MG63 (cell line): ENCODE results near the gene AOPEP. TPM values are rescaled to one million over a fixed set of nuclear protein-coding genes. Genes with fewer than 3 reads are reported as not detected.

Source experiments
- DNase-seq: peaks from one replicate; pipeline ENCODE4 v3.0.0-alpha.2; 2020
- H3K27me3 ChIP-seq: fragments of 250-450 bp; sonication (Bioruptor Pico); 2 replicates; pipeline ENCODE4 v1.5.1; 2020; ENCODE audit warnings: mild to moderate bottlenecking, moderate library complexity
- H3K36me3 ChIP-seq: fragments of 250-450 bp; sonication (Bioruptor Pico); 2 replicates; pipeline ENCODE4 v1.5.1; 2020; ENCODE audit warnings: mild to moderate bottlenecking, moderate library complexity
- H3K4me3 ChIP-seq: fragments of 250-450 bp; sonication (Bioruptor Pico); 2 replicates; pipeline ENCODE4 v1.5.1; 2020; ENCODE audit warnings: mild to moderate bottlenecking, moderate library complexity
- H3K9me3 ChIP-seq: fragments of 250-450 bp; sonication (Bioruptor Pico); 2 replicates; pipeline ENCODE4 v1.5.1; 2020; ENCODE audit warnings: mild to moderate bottlenecking, moderate library complexity
- total RNA-seq: library from RNA; depleted of rRNA; stranded (reverse); fragments of >200 nt; shearing (Covaris generic); gene quantifications from 2 replicates; pipeline ENCODE4 v1.2.3, GENCODE V29; 2014; ENCODE audit warnings: low replicate concordance

AOPEP gene
- total RNA-seq, 1 experiment from 2014 or later: 91.4 TPM

GRCh38 chr9:95118596-95118995 lies 392.1 kb downstream of the AOPEP start:
- no peak overlapping the region for H3K4me3 ChIP-seq
- no peaks in the 10 kb centered on the region for H3K27me3 ChIP-seq
- H3K36me3 ChIP-seq: no peaks in the 10 kb centered on the region; the same call in 1 of the 2 replicates
- H3K9me3 ChIP-seq: no peaks in the 10 kb centered on the region
- no peak for DNase-seq

GRCh38 chr9:95120781-95121370 lies 394.4 kb downstream of the AOPEP start:
- H3K9me3 ChIP-seq: no peaks in the 10 kb centered on the region
- H3K27me3 ChIP-seq: no peaks in the 10 kb centered on the region
- H3K36me3 ChIP-seq: no peaks in the 10 kb centered on the region
- H3K4me3 ChIP-seq: no peak overlapping the region
- no peak for DNase-seq

DNA sequence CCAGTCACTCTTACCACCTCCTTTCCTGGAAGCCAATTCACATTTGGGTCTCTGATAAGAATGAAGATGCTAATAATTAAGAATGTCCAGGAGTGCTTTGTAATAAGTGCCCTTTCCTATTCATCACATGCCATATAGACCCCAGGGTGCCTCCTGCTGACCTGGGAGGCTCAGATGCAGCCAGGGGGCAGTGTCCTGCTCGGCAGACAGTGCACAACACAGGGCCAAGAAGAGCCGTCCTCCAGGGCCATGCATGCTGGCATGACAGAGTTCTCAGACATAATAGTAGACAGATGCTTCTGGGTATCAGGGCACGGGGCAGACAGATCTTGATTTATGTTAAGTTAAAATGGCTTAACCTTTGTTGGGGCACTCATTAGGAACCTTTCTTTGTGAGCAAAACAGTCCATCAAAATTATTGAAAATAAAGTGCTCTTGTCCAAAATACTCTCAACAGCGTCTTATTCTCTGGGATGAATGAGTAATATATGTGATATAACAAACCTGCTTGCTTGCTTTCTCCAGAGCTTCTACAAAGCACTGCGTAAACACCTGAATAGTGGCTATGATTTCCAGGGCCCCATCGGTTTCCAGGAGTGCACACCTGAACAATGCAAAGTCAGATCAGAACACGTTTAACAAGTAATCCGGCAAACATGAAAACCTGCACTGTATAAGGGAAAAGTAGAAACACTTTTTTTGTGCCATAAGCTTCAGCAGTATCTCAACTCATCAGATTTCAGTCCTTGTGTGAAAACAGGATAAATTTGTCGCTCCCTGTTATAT lies 398.3 kb downstream of the AOPEP start:
- no peak for DNase-seq
- Histone ChIP-seq H3K27me3 (no peaks in the 10 kb centered on the region), H3K36me3 (no peaks in the 10 kb centered on the region), H3K4me3 (no peak overlapping the region), H3K9me3 (no peaks in the 10 kb centered on the region)

- DNase-seq: no peak
- Histone ChIP-seq H3K9me3 (no peaks in the 10 kb centered on the region), H3K4me3 (no peak overlapping the region), H3K36me3 (no peaks in the 10 kb centered on the region), H3K27me3 (no peaks in the 10 kb centered on the region)
These were observed 399.2 kb downstream of the AOPEP start for GRCh38 chr9:95125652-95126051.

DNA sequence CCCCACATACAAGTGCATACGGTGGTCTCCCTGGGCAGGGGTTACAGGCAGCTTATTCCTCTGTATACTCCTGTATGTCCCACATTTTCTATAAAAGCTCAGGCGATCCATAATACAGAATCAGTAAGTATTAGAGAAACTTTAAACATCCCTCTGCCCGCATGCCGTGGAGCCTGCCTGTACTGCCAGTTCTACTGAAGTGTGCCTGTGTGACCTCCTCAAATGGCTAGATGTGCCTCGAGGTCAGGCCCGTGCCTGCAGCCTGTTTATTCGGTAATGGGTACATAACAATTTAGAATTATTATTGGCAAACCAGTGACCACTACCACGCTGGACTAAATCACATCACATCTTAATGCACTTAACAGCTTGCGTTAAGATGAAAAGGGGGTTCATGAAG lies 400.2 kb downstream of the AOPEP start:
- Histone ChIP-seq H3K9me3 (no peaks in the 10 kb centered on the region), H3K4me3 (no peak overlapping the region), H3K36me3 (no peaks in the 10 kb centered on the region), H3K27me3 (no peaks in the 10 kb centered on the region)
- DNase-seq: no peak

DNA sequence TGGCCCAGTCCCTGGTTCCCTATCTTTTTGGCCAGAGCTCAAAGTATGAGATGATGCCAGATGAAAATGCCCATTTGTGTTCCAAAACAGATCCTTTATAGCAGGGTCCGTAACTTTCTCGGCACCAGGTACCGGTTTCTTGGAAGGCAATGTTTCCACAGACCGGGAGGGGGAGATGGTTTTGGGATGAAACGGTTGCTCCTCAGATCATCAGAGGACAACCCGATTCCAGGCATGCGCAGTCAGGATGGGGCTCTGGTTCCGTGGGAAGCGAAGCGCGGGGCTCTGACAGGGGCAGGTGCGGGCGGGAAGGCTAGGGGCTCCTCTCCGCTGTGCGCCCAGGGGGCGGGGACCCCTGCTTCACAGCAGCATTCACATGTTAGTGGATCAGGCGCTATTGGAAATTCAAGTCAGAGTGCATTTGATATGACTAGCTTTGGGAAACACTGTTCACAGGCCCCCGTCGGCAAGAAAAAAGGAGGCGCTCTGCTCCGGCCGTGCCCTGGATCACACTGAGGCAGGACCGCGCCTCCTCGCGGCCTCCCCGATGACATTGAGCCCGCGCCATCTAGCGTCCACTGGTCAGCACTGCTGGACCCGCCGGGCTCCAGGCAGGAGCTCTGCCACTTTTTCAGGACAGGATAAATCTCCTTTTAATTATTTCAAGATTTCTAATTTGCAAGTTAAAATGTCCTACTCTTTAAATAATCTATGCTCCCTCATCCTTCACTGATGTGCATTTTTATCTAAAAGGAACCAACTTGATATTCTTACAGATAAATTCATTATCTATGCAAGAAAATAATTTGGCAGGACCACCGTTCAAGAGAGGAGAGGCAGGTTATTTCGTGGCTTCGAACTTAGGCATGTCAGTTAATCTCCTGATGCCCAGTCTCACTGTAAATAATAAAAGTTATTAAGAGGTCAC lies 401.0 kb downstream of the AOPEP start:
- H3K36me3 ChIP-seq: no peaks in the 10 kb centered on the region
- no peaks in the 10 kb centered on the region for H3K27me3 ChIP-seq
- peak; percentile 45 for DNase-seq
- no peak overlapping the region for H3K4me3 ChIP-seq
- no peaks in the 10 kb centered on the region for H3K9me3 ChIP-seq

- Histone ChIP-seq H3K27me3 (no peaks in the 10 kb centered on the region), H3K4me3 (no peak overlapping the region), H3K9me3 (no peaks in the 10 kb centered on the region), H3K36me3 (no peaks in the 10 kb centered on the region)
- DNase-seq: no peak
These were observed 401.7 kb downstream of the AOPEP start for GRCh38 chr9:95128177-95128524.

DNA sequence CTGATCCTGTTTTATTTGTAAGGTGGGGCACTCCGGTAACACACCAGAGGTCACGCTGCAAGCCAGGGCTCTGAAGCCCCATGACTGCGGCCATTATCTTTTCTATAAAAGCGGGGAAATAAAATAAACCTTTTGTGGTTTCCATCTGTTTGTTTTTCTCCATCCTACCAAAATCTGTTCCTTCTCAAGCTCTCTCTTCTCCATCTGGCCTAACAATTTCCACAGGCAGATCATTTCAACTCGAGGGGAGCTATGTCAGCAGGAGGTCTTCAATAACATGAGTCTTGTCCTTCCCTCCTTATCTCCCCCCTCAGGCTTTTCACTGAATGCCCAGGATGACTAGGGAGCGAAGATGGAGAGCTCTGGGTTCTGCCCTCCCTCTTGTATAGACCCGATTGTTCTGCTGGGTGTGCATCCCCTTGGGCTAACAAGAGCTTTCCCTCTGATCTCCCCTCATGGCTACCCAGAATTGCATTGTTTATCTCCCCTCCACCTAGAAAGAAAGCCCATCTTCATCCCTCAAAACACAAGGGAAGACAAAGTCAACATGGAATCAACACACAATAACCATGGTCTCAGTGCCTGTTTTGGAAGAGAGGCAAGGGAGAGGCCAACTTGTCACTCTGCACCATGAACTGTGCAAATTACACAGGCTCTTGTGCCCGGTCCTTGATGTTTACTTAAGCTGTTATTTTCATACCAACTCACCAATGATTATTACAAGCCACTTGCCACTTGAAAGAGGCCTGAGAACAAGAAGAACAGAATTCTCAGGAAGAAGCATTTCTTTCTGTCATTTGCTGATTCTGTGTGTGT lies 403.2 kb downstream of the AOPEP start:
- H3K4me3 ChIP-seq: no peak overlapping the region
- no peaks in the 10 kb centered on the region for H3K9me3 ChIP-seq
- H3K27me3 ChIP-seq: no peaks in the 10 kb centered on the region
- no peaks in the 10 kb centered on the region for H3K36me3 ChIP-seq
- no peak for DNase-seq

GRCh38 chr9:95130484-95130883 lies 404.0 kb downstream of the AOPEP start:
- no peak for DNase-seq
- H3K27me3 ChIP-seq: no peaks in the 10 kb centered on the region
- no peaks in the 10 kb centered on the region for H3K9me3 ChIP-seq
- no peaks in the 10 kb centered on the region for H3K36me3 ChIP-seq
- no peak overlapping the region for H3K4me3 ChIP-seq

- H3K27me3 ChIP-seq: no peaks in the 10 kb centered on the region
- no peak overlapping the region for H3K4me3 ChIP-seq
- H3K36me3 ChIP-seq: no peaks in the 10 kb centered on the region
- peak; percentile 45 for DNase-seq
- no peaks in the 10 kb centered on the region for H3K9me3 ChIP-seq
These were observed 404.8 kb downstream of the AOPEP start for GRCh38 chr9:95131023-95131943.

GRCh38 chr9:95132366-95133324 lies 406.1 kb downstream of the AOPEP start:
- no peaks in the 10 kb centered on the region for H3K27me3 ChIP-seq
- H3K4me3 ChIP-seq: no peak overlapping the region
- H3K36me3 ChIP-seq: no peaks in the 10 kb centered on the region
- H3K9me3 ChIP-seq: no peaks in the 10 kb centered on the region
- DNase-seq: no peak

- DNase-seq: no peak
- no peaks in the 10 kb centered on the region for H3K27me3 ChIP-seq
- no peaks in the 10 kb centered on the region for H3K36me3 ChIP-seq
- H3K4me3 ChIP-seq: no peak overlapping the region
- no peaks in the 10 kb centered on the region for H3K9me3 ChIP-seq
These were observed 406.8 kb downstream of the AOPEP start for GRCh38 chr9:95133325-95133705.

DNA sequence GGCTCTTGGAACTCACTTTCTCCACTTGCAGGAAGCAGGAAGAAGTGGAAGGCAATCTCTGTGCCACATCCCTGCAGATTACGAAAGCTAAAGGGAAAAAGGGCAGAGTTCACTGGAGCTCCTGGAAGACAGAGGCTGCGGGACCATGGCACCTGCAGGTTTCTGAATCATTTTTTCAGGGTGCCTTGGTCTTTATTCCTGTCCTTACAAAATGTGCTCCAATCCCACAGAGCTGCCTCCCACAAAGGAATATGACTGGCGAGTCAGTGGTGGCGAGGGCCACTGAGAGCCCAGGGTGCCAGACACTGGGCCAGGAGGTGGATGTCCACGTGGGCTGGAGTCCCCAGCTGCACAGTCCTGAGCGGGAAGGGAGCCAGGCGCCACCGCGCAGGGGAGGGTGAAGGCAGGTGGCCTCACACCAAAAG lies 408.0 kb downstream of the AOPEP start:
- H3K27me3 ChIP-seq: no peaks in the 10 kb centered on the region
- no peaks in the 10 kb centered on the region for H3K36me3 ChIP-seq
- H3K9me3 ChIP-seq: no peaks in the 10 kb centered on the region
- no peak overlapping the region for H3K4me3 ChIP-seq
- DNase-seq: no peak

- H3K36me3 ChIP-seq: no peaks in the 10 kb centered on the region
- H3K27me3 ChIP-seq: no peaks in the 10 kb centered on the region
- no peak for DNase-seq
- no peak overlapping the region for H3K4me3 ChIP-seq
- no peaks in the 10 kb centered on the region for H3K9me3 ChIP-seq
These were observed 409.3 kb downstream of the AOPEP start for GRCh38 chr9:95135756-95136155.
